Measurements from ENCODE around the gene TMEM79.

TMEM79 gene

GRCh38 chr1:156263288-156263655, 20.9 kb upstream of the TMEM79 start:
- no peak for DNase-seq (ENCODE audit: low read depth in 3 of 3)

- DNase-seq (ENCODE audit: low read depth in 3 of 3) = no peak
Measured at GRCh38 chr1:156266051-156266450, 18.1 kb upstream of the TMEM79 start.

- no peak for DNase-seq (ENCODE audit: low read depth in 3 of 3)
Measured at GRCh38 chr1:156268336-156268735, 15.8 kb upstream of the TMEM79 start.

- DNase-seq (ENCODE audit: low read depth in 3 of 3) = no peak
Measured at GRCh38 chr1:156270314-156270713, 13.8 kb upstream of the TMEM79 start.

GRCh38 chr1:156276532-156276931, 7.6 kb upstream of the TMEM79 start:
- no peak for DNase-seq (ENCODE audit: low read depth in 3 of 3)

- no peak for DNase-seq (ENCODE audit: low read depth in 3 of 3)
Measured at GRCh38 chr1:156276966-156277381, 7.2 kb upstream of the TMEM79 start.

- no peak for DNase-seq (ENCODE audit: low read depth in 3 of 3)
Measured at GRCh38 chr1:156279837-156280236, 4.3 kb upstream of the TMEM79 start.

GRCh38 chr1:156281281-156281680, 2.8 kb upstream of the TMEM79 start:
- peak in 2 of 3 experiments; percentile 15 to 51 for DNase-seq (ENCODE audit: low read depth in 3 of 3)

GRCh38 chr1:156281693-156282478, 2.2 kb upstream of the TMEM79 start:
- peak in 1 of 3 experiments; percentile 32 for DNase-seq (ENCODE audit: low read depth in 3 of 3)

GRCh38 chr1:156282479-156283222, 1.5 kb upstream of the TMEM79 start, which contains the start of gene SMG5:
TSS of gene SMG5 (minus strand) at chr1:156282825. CDS start at chr1:156282680, 145 bp downstream.
- DNase-seq (ENCODE audit: low read depth in 3 of 3) = peak; percentile 91 to 95 (median 95)

- DNase-seq (ENCODE audit: low read depth in 3 of 3) = no peak
Measured at GRCh38 chr1:156283521-156283920, 604 bp upstream of the TMEM79 start.

GRCh38 chr1:156284757-156285156, 632 bp downstream of the TMEM79 start:
- no peak for DNase-seq (ENCODE audit: low read depth in 3 of 3)

- DNase-seq (ENCODE audit: low read depth in 3 of 3) = no peak
Measured at GRCh38 chr1:156285437-156285836, 1.3 kb downstream of the TMEM79 start.

- DNase-seq (ENCODE audit: low read depth in 3 of 3) = no peak
Measured at GRCh38 chr1:156286061-156286460, 1.9 kb downstream of the TMEM79 start.

GRCh38 chr1:156289857-156290256, 5.7 kb downstream of the TMEM79 start:
- DNase-seq (ENCODE audit: low read depth in 3 of 3) = no peak

GRCh38 chr1:156291226-156292061, 7.3 kb downstream of the TMEM79 start:
- peak in 1 of 3 experiments; percentile 13 for DNase-seq (ENCODE audit: low read depth in 3 of 3)

- DNase-seq (ENCODE audit: low read depth in 3 of 3) = no peak
Measured at GRCh38 chr1:156293098-156293434, 8.9 kb downstream of the TMEM79 start.

GRCh38 chr1:156293895-156294294, 9.8 kb downstream of the TMEM79 start:
- DNase-seq (ENCODE audit: low read depth in 3 of 3) = no peak

GRCh38 chr1:156295391-156295947, 11.3 kb downstream of the TMEM79 start, which contains the start of gene GLMP:
TSS of gene GLMP (minus strand) at chr1:156295679. CDS start at chr1:156295645, 34 bp downstream.
- DNase-seq (ENCODE audit: low read depth in 3 of 3) = peak; percentile 17 to 47 (median 31)

GRCh38 chr1:156298852-156299357, 14.8 kb downstream of the TMEM79 start, which contains the start of gene VHLL:
TSS of gene VHLL (minus strand) at chr1:156299307. CDS start at chr1:156299189, 118 bp downstream.
- no peak for DNase-seq (ENCODE audit: low read depth in 3 of 3)

- DNase-seq (ENCODE audit: low read depth in 3 of 3) = no peak
Measured at GRCh38 chr1:156303241-156303640, 19.1 kb downstream of the TMEM79 start.
